GM21737 (cell line): ENCODE results near the gene FOXD1.
"Not testable (repeated sequence)": the region's sequence is repeated elsewhere in the genome, so short reads cannot be mapped to it uniquely, and the experiment has no call there.

Experiments used
- ATAC-seq: cut with Tn5 transposase; IDR thresholded peaks from one replicate; pipeline ENCODE4 v1.9.1; 2021; ENCODE audit warnings: mild to moderate bottlenecking, moderate library complexity; ENCODE audit not compliant: unreplicated experiment

Gene FOXD1

GRCh38 chr5:73464016-73464745 lies 15.6 kb upstream of the FOXD1 start:
- ATAC-seq: no peak

- no peak for ATAC-seq
Measured at GRCh38 chr5:73460133-73460532, 11.6 kb upstream of the FOXD1 start.

- ATAC-seq: no peak
Measured at GRCh38 chr5:73459366-73459765, 10.8 kb upstream of the FOXD1 start.

GRCh38 chr5:73456462-73456861 lies 7.9 kb upstream of the FOXD1 start:
- not testable (repeated sequence) for ATAC-seq

- no peak for ATAC-seq
Measured at GRCh38 chr5:73454379-73455036, 5.9 kb upstream of the FOXD1 start.

- ATAC-seq: no peak
Measured at GRCh38 chr5:73452215-73452614, 3.6 kb upstream of the FOXD1 start.

GRCh38 chr5:73451224-73452130 lies 2.9 kb upstream of the FOXD1 start:
- no peak for ATAC-seq

GRCh38 chr5:73450672-73451223 lies 2.2 kb upstream of the FOXD1 start:
- ATAC-seq: no peak

GRCh38 chr5:73450137-73450536 lies 1.6 kb upstream of the FOXD1 start:
- no peak for ATAC-seq

- ATAC-seq: no peak
Measured at GRCh38 chr5:73447530-73448462, 781 bp downstream of the FOXD1 start.

GRCh38 chr5:73446631-73447529 lies 1.7 kb downstream of the FOXD1 start:
- ATAC-seq: no peak

- ATAC-seq: no peak
Measured at GRCh38 chr5:73445665-73446630, 2.6 kb downstream of the FOXD1 start.

- ATAC-seq: no peak
Measured at GRCh38 chr5:73444499-73445438, 3.8 kb downstream of the FOXD1 start.

GRCh38 chr5:73443829-73444498 lies 4.6 kb downstream of the FOXD1 start:
- no peak for ATAC-seq

GRCh38 chr5:73442996-73443627 lies 5.5 kb downstream of the FOXD1 start:
- ATAC-seq: no peak
